Tibial nerve (tissue), 4 donors: ENCODE measurements around the gene POLR1F. TPM values are rescaled to one million over a fixed set of nuclear protein-coding genes. Genes with fewer than 3 reads are reported as not detected.

Source experiments
- DNase-seq, 2 donors: peaks; one replicate each; pipeline ENCODE4 v3.0.0-alpha.2; 2019; ENCODE audit warnings: low spot score in 2 of 2
- H3K27ac ChIP-seq, 4 donors: fragments of 200-600 bp; sonication (generic) in 3 of 4; one replicate each; pipeline ENCODE4 v1.5.1; 2017 to 2019; ENCODE audit warnings: mild to moderate bottlenecking in 1 of 4
- H3K27me3 ChIP-seq, 2 donors: fragments of 200-600 bp; sonication (generic) in 1 of 2; one replicate each; pipeline versions ENCODE4 v1.5.1 to v1.6.0; 2017 to 2019
- H3K36me3 ChIP-seq, 3 donors: fragments of 200-600 bp; sonication (generic); one replicate each; pipeline ENCODE4 v1.5.1; 2018 to 2019
- H3K4me1 ChIP-seq, 4 donors: fragments of 200-600 bp; sonication (generic) in 3 of 4; one replicate each; pipeline ENCODE4 v1.5.1; 2017 to 2019
- H3K4me3 ChIP-seq, 4 donors: fragments of 200-600 bp; sonication (generic) in 3 of 4; one replicate each; pipeline ENCODE4 v1.5.1; 2017 to 2019; ENCODE audit warnings: mild to moderate bottlenecking in 1 of 4, moderate library complexity in 1 of 4
- H3K9me3 ChIP-seq, 4 donors: fragments of 200-600 bp; sonication (generic) in 3 of 4; one replicate each; pipeline ENCODE4 v1.5.1; 2017 to 2019
- EP300 ChIP-seq, 2 donors: sonication (generic); formaldehyde crosslinking; IDR thresholded peaks; one replicate each; pipeline ENCODE4 v1.6.1; 2017; ENCODE audit warnings: antibody characterized with exemption in 2 of 2, mild to moderate bottlenecking in 1 of 2
- POLR2A ChIP-seq, 2 donors: fragments of 450-650 bp; IDR thresholded peaks; one replicate each; pipeline ENCODE4 v1.6.1; 2017; ENCODE audit warnings: antibody characterized with exemption in 2 of 2, mild to moderate bottlenecking in 2 of 2, moderate library complexity in 2 of 2
- WGBS, 2 donors: methylation state at CpG; one replicate each; pipeline ENCODE4 v1.1.5; 2018; 5-methylcytosine and 5-hydroxymethylcytosine counted together
- total RNA-seq, 4 donors: library from RNA; depleted of rRNA; stranded (reverse); fragments of >200 nt; gene quantifications; one replicate each; pipeline ENCODE4 v1.1.0, GENCODE V29; 2016
- TF ChIP-seq, protein P1 (sequence below), 5 experiments: fragments of 200-600 bp in 3 of 5; fragments of 450-650 bp in 2 of 5; sonication (generic) in 3 of 5; IDR thresholded peaks; one replicate each; pipeline ENCODE4 v1.5.1; 2016 to 2019; ENCODE audit warnings: antibody characterized with exemption in 5 of 5, mild to moderate bottlenecking in 3 of 5, moderate library complexity in 2 of 5

The POLR1F gene
- total RNA-seq, 4 donors from 2014 or later = 10.6 to 30.3 (median 12.8) TPM

DNA sequence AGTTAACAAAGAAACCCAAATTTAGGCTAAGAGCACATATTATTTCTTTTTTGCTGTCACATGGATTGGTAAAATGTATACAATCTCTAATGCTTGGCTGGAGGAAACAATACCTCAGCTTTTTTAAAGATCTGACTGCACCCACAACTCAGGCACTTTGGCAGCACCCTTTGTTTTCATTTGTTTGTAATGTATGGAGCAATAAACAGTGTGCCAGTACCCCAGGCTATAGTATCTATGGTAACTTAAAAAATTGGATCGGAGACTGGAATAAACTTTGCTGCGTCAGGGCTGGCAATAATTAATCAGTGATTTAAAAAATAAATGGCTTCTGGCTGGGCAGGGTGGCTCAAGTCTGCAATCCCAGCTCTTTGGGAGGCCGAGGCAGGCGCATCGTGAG, 27.2 kb downstream of the POLR1F start:
- H3K36me3 ChIP-seq = no peaks in the 10 kb centered on the region
- 85 to 86% methylated on average over 5 of the region's 5 CpGs for WGBS, 2 donors
- H3K27me3 ChIP-seq = no peaks in the 10 kb centered on the region
- no peak for DNase-seq
- H3K9me3 ChIP-seq = no peaks in the 10 kb centered on the region
- no peak overlapping the region for H3K27ac ChIP-seq
- H3K4me1 ChIP-seq = no peaks in the 10 kb centered on the region
- H3K4me3 ChIP-seq = no peak overlapping the region
- TF ChIP-seq POLR2A (IDR thresholded peaks at IDR 0.05) = no peak
- TF ChIP-seq EP300 (IDR thresholded peaks at IDR 0.05) = no peak
- TF ChIP-seq, protein P1, sequence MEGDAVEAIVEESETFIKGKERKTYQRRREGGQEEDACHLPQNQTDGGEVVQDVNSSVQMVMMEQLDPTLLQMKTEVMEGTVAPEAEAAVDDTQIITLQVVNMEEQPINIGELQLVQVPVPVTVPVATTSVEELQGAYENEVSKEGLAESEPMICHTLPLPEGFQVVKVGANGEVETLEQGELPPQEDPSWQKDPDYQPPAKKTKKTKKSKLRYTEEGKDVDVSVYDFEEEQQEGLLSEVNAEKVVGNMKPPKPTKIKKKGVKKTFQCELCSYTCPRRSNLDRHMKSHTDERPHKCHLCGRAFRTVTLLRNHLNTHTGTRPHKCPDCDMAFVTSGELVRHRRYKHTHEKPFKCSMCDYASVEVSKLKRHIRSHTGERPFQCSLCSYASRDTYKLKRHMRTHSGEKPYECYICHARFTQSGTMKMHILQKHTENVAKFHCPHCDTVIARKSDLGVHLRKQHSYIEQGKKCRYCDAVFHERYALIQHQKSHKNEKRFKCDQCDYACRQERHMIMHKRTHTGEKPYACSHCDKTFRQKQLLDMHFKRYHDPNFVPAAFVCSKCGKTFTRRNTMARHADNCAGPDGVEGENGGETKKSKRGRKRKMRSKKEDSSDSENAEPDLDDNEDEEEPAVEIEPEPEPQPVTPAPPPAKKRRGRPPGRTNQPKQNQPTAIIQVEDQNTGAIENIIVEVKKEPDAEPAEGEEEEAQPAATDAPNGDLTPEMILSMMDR (IDR thresholded peaks at IDR 0.05) = no peak

DNA sequence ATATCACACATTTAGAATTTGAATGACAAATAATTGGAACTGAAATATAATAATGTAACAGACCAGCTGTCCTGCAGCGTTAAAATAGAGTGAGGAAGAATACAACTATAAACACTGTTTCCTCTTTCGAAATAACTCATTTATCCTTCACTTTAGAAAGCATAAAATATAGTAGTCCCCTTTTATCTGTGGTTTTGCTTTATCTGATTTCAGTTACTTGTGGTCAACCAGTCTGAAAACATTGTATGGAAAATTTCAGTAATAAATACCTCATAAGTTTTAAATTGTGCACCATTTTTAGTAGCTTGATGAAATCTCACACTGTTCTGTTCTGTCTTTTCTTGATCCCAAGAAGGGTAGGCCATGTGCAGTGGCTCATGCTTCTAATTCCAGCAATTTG, 31.7 kb downstream of the POLR1F start:
- no peaks in the 10 kb centered on the region for H3K9me3 ChIP-seq
- no peaks in the 10 kb centered on the region for H3K27me3 ChIP-seq
- H3K36me3 ChIP-seq = no peaks in the 10 kb centered on the region
- no peak for DNase-seq
- TF ChIP-seq, protein P1 (IDR thresholded peaks at IDR 0.05) = no peak
- TF ChIP-seq POLR2A (IDR thresholded peaks at IDR 0.05) (no peak), EP300 (IDR thresholded peaks at IDR 0.05) (no peak)
- H3K27ac ChIP-seq = no peak overlapping the region
- H3K4me1 ChIP-seq = no peaks in the 10 kb centered on the region
- H3K4me3 ChIP-seq = no peak overlapping the region
- 60% methylated on average over 2 of the region's 2 CpGs for WGBS, 2 donors

DNA sequence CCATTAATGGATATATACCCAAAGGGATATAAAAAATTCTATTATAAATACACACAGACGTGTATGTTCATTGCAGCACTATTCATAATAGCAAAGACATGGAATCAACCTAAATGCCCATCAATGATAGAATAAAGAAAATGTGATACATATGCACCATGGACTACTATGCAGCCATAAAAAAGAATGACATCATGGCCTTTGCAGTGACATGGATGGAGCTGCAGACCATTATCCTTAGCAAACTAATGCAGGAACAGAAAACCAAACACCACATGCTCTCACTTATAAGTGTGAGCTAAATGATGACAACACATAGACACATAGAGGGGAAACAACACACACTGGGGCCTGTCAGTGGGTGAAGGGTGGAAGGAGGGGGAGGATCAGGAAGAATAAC, 33.0 kb downstream of the POLR1F start:
- no peak for DNase-seq
- WGBS, 2 donors = 74 to 89% methylated on average over 1 of the region's 1 CpG
- Histone ChIP-seq H3K4me1 (no peaks in the 10 kb centered on the region), H3K27ac (no peak overlapping the region), H3K4me3 (no peak overlapping the region), H3K9me3 (no peaks in the 10 kb centered on the region), H3K36me3 (no peaks in the 10 kb centered on the region), H3K27me3 (no peaks in the 10 kb centered on the region)
- TF ChIP-seq EP300 (IDR thresholded peaks at IDR 0.05) (no peak), POLR2A (IDR thresholded peaks at IDR 0.05) (no peak)
- TF ChIP-seq, protein P1 (IDR thresholded peaks at IDR 0.05) = no peak

DNA sequence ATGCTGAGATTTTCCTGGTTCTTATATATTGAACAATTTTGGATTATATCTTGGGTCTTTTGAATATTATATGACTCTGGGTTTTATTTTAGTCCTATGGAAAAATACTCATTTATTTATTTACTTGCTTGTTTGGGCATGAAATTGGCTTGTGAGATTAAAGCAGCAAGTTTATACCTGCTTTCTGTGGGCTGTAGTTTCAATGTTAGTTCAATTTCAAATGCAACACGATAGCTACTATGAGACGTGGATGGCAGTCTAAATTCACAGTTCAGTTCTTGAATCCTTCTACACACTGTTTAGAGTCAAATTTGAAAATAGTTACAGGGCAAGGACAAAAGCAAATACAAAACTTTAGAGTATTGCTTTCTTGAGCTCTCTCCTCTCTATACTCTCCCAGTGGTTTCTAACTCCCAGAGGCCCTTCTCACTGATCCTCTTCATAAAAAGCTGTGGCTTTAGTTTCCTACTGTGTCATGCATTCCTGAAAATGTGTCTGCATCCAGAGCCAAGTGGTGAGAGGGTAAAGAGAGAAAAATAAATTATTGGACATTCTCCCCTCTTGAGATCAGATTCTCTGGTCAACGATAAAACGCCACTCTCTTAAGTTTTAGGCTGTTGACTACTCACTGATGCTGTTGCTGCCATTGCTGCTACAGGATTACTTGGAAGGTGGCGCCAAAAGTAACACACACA, 34.4 kb downstream of the POLR1F start:
- no peak overlapping the region for H3K27ac ChIP-seq
- H3K36me3 ChIP-seq = no peaks in the 10 kb centered on the region
- WGBS, 2 donors = 79% methylated on average over 5 of the region's 5 CpGs
- no peaks in the 10 kb centered on the region for H3K4me1 ChIP-seq
- DNase-seq = no peak
- H3K27me3 ChIP-seq = no peaks in the 10 kb centered on the region
- H3K9me3 ChIP-seq = no peaks in the 10 kb centered on the region
- TF ChIP-seq EP300 (IDR thresholded peaks at IDR 0.05) (no peak), POLR2A (IDR thresholded peaks at IDR 0.05) (no peak)
- TF ChIP-seq, protein P1 (IDR thresholded peaks at IDR 0.05) = no peak
- no peak overlapping the region for H3K4me3 ChIP-seq

DNA sequence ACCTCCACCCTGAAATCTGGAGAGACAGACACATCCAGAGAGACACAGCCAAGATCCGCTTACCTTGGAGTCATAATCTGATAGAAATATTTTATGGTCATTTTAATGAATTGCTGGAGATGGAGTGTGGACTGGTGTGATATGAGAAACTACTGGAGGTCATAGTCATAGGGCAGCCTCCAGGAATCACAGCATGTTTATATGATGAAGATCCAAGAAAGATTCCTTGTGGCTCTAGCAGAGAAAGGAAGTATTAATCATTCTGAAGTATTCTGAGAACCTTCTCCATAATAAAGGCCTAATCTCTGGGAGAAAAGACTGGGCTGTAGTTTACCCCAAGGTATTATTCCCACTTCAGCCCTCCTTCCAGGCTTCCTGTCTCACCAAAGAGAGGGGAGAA, 38.0 kb downstream of the POLR1F start:
- no peak for TF ChIP-seq EP300 (IDR thresholded peaks at IDR 0.05)
- Histone ChIP-seq H3K9me3 (no peaks in the 10 kb centered on the region), H3K4me3 (no peak overlapping the region), H3K27ac (no peak overlapping the region), H3K4me1 (no peaks in the 10 kb centered on the region), H3K27me3 (no peaks in the 10 kb centered on the region), H3K36me3 (no peaks in the 10 kb centered on the region)
- 88 to 97% methylated on average over 1 of the region's 1 CpG for WGBS, 2 donors
- no peak for DNase-seq
